C4-2B (cell line): Measurements from ENCODE around the gene DUSP18.

Experiments used
- H3K27ac ChIP-seq: fragments of 450-650 bp; 2 replicates; pipeline ENCODE4 v1.5.1; 2017
- CTCF ChIP-seq: fragments of 450-650 bp; conservative IDR thresholded peaks from 2 replicates; pipeline ENCODE4 v1.5.1; 2017; ENCODE audit warnings: mild to moderate bottlenecking
- ZFX ChIP-seq: fragments of 450-650 bp; IDR thresholded peaks from 2 replicates; pipeline ENCODE4 v1.6.1; 2017

Gene DUSP18

GRCh38 chr22:30648825-30649224 is 18.9 kb downstream of the DUSP18 start:
- TF ChIP-seq ZFX = no peak
- TF ChIP-seq CTCF = no peak

GRCh38 chr22:30647536-30647935 is 20.1 kb downstream of the DUSP18 start:
- no peak overlapping the region for H3K27ac ChIP-seq
- TF ChIP-seq CTCF = no peak
- TF ChIP-seq ZFX = no peak

More at GRCh38 chr22:30648825-30649224, 18.9 kb downstream of the DUSP18 start:
- no peak overlapping the region for H3K27ac ChIP-seq

- H3K27ac ChIP-seq = no peak overlapping the region
- TF ChIP-seq CTCF (no peak), ZFX (no peak)
Measured at GRCh38 chr22:30646518-30647160, 21.0 kb downstream of the DUSP18 start.

GRCh38 chr22:30643055-30643875 is 24.4 kb downstream of the DUSP18 start:
- TF ChIP-seq CTCF (no peak), ZFX (no peak)
- H3K27ac ChIP-seq = no peak overlapping the region

GRCh38 chr22:30640839-30641430 is 26.7 kb downstream of the DUSP18 start:
- no peak overlapping the region for H3K27ac ChIP-seq
- TF ChIP-seq ZFX (no peak), CTCF (no peak)

- no peak for TF ChIP-seq CTCF
- no peak for TF ChIP-seq ZFX
- no peak overlapping the region for H3K27ac ChIP-seq
Measured at GRCh38 chr22:30640361-30640760, 27.3 kb downstream of the DUSP18 start.

GRCh38 chr22:30637701-30638114 is 30.0 kb downstream of the DUSP18 start:
- TF ChIP-seq ZFX (no peak), CTCF (no peak)

More at GRCh38 chr22:30637701-30638114, 30.0 kb downstream of the DUSP18 start:
- no peak overlapping the region for H3K27ac ChIP-seq
